Uterus (tissue), 4 donors: ENCODE measurements around the gene SSBP2. TPM values are rescaled to one million over a fixed set of nuclear protein-coding genes. Genes with fewer than 3 reads are reported as not detected.

ENCODE experiments used
- DNase-seq, 2 donors: peaks; one replicate each; pipeline ENCODE4 v3.0.0-alpha.2; 2019 to 2020
- H3K27ac ChIP-seq, 2 donors: fragments of 200-600 bp; sonication (generic); 1 replicate in 1 of 2; 2 replicates in 1 of 2; pipeline ENCODE4 v1.5.1; 2016 to 2018
- H3K27me3 ChIP-seq, 2 donors: fragments of 200-600 bp; sonication (generic); one replicate each; pipeline ENCODE4 v1.5.1; 2018 to 2019; ENCODE audit warnings: control low read depth in 1 of 2
- H3K36me3 ChIP-seq, 2 donors: fragments of 200-600 bp; sonication (generic); one replicate each; pipeline ENCODE4 v1.5.1; 2019; ENCODE audit warnings: control low read depth in 1 of 2
- H3K4me1 ChIP-seq, 2 donors: fragments of 200-600 bp; sonication (generic); one replicate each; pipeline ENCODE4 v1.5.1; 2018 to 2019; ENCODE audit warnings: control low read depth in 1 of 2
- H3K4me3 ChIP-seq, 2 donors: fragments of 200-600 bp; sonication (generic); 1 replicate in 1 of 2; 2 replicates in 1 of 2; pipeline ENCODE4 v1.5.1; 2018 to 2019; ENCODE audit warnings: mild to moderate bottlenecking in 1 of 2
- H3K9me3 ChIP-seq, 2 donors: fragments of 200-600 bp; sonication (generic); one replicate each; pipeline ENCODE4 v1.5.1; 2019; ENCODE audit warnings: control low read depth in 1 of 2
- CTCF ChIP-seq, 4 experiments: fragments of 200-600 bp in 2 of 4; fragments of 450-650 bp in 2 of 4; sonication (generic) in 2 of 4; IDR thresholded peaks; one replicate each; pipeline ENCODE4 v1.5.1; 2016 to 2019; ENCODE audit warnings: antibody characterized with exemption in 4 of 4, mild to moderate bottlenecking in 2 of 4, moderate library complexity in 1 of 4
- POLR2A ChIP-seq, 2 donors: fragments of 450-650 bp; IDR thresholded peaks; one replicate each; pipeline ENCODE4 v1.6.1; 2016; ENCODE audit warnings: antibody characterized with exemption in 2 of 2, mild to moderate bottlenecking in 1 of 2, moderate library complexity in 1 of 2
- intact Hi-C: fragments of 100-400 bp; cut with DNase I; formaldehyde crosslinking; loops from one replicate; pipeline ENCODE4 v1.15.1; 2023; ENCODE audit warnings: low total_unique reads
- total RNA-seq, 4 donors: library from RNA; depleted of rRNA in 3 of 4; stranded (reverse); fragments of >200 nt in 3 of 4; gene quantifications; one replicate each; pipeline versions ENCODE4 v1.1.0 to v1.2.4, GENCODE V29; 2014 to 2023
- donor health status: DM: yes; HTN: yes; CAD: no.

Gene SSBP2
- total RNA-seq, 4 donors from 2014 or later: 22.0 to 204 (median 90.9) TPM

- Histone ChIP-seq H3K4me3 (no peak overlapping the region), H3K4me1 (peaks cover 3 to 4% of the 10 kb centered on the region in 2 donors), H3K27me3 (no peaks in the 10 kb centered on the region), H3K36me3 (no peaks in the 10 kb centered on the region), H3K27ac (no peak overlapping the region), H3K9me3 (no peaks in the 10 kb centered on the region)
- TF ChIP-seq CTCF (IDR thresholded peaks at IDR 0.05) (no peak), POLR2A (IDR thresholded peaks at IDR 0.05) (no peak)
- no peak for DNase-seq
- intact Hi-C loops: no loop called here
These were observed 322.5 kb downstream of the SSBP2 start for GRCh38 chr5:81428446-81428845.

GRCh38 chr5:81427566-81427965, 323.3 kb downstream of the SSBP2 start:
- Histone ChIP-seq H3K27ac (no peak overlapping the region), H3K27me3 (no peaks in the 10 kb centered on the region), H3K4me1 (peaks cover 3 to 4% of the 10 kb centered on the region in 2 donors), H3K9me3 (no peaks in the 10 kb centered on the region), H3K36me3 (no peaks in the 10 kb centered on the region), H3K4me3 (no peak overlapping the region)
- intact Hi-C loops: no loop called here
- no peak for TF ChIP-seq POLR2A (IDR thresholded peaks at IDR 0.05)
- no peak for TF ChIP-seq CTCF (IDR thresholded peaks at IDR 0.05)
- DNase-seq: no peak

GRCh38 chr5:81426359-81427030, 324.4 kb downstream of the SSBP2 start:
- intact Hi-C loops: no loop called here
- Histone ChIP-seq H3K27ac (peak overlapping the region; percentile 56 to 57), H3K27me3 (no peaks in the 10 kb centered on the region), H3K4me3 (no peak overlapping the region), H3K9me3 (no peaks in the 10 kb centered on the region), H3K4me1 (peaks cover 3 to 4% of the 10 kb centered on the region in 2 donors), H3K36me3 (no peaks in the 10 kb centered on the region)
- no peak for DNase-seq
- TF ChIP-seq POLR2A (IDR thresholded peaks at IDR 0.05): no peak
- TF ChIP-seq CTCF (IDR thresholded peaks at IDR 0.05): no peak

GRCh38 chr5:81425569-81425968, 325.3 kb downstream of the SSBP2 start:
- Histone ChIP-seq H3K4me3 (no peak overlapping the region), H3K27ac (peak overlapping the region; percentile 56 to 57), H3K4me1 (peaks cover 3 to 4% of the 10 kb centered on the region in 2 donors), H3K36me3 (no peaks in the 10 kb centered on the region), H3K9me3 (no peaks in the 10 kb centered on the region), H3K27me3 (no peaks in the 10 kb centered on the region)
- intact Hi-C loops: no loop called here
- DNase-seq: no peak
- TF ChIP-seq CTCF (IDR thresholded peaks at IDR 0.05) (peak; percentile 53 to 70 (median 59)), POLR2A (IDR thresholded peaks at IDR 0.05) (no peak)

GRCh38 chr5:81424728-81425127, 326.2 kb downstream of the SSBP2 start:
- no peak for DNase-seq
- intact Hi-C loops: no loop called here
- H3K4me1 ChIP-seq: peaks cover 3 to 4% of the 10 kb centered on the region in 2 donors
- H3K4me3 ChIP-seq: no peak overlapping the region
- H3K36me3 ChIP-seq: no peaks in the 10 kb centered on the region
- TF ChIP-seq POLR2A (IDR thresholded peaks at IDR 0.05) (no peak), CTCF (IDR thresholded peaks at IDR 0.05) (no peak)
- H3K9me3 ChIP-seq: no peaks in the 10 kb centered on the region
- H3K27me3 ChIP-seq: no peaks in the 10 kb centered on the region
- H3K27ac ChIP-seq: no peak overlapping the region
